HepG2 (cell line): Measurements from ENCODE around the gene NT5C. TPM values are rescaled to one million over a fixed set of nuclear protein-coding genes. Genes with fewer than 3 reads are reported as not detected.

ENCODE experiments used
- BCL3 ChIP-seq: sonication (generic); formaldehyde crosslinking; IDR thresholded peaks from 2 replicates; pipeline ENCODE4 v1.5.1; 2020; ENCODE audit warnings: mild to moderate bottlenecking, missing genetic modification reagents, moderate library complexity
- BRCA1 ChIP-seq: sonication (generic); formaldehyde crosslinking; IDR thresholded peaks from 2 replicates; pipeline ENCODE4 v1.4.0; 2020; ENCODE audit warnings: missing genetic modification reagents
- CSRNP2 ChIP-seq: sonication (generic); formaldehyde crosslinking; conservative IDR thresholded peaks from 2 replicates; pipeline ENCODE4 v1.8.0; 2022; ENCODE audit warnings: low read depth, missing genetic modification reagents
- KAT8 ChIP-seq: IDR thresholded peaks from 2 replicates; pipeline ENCODE4 v1.6.1; 2016; ENCODE audit warnings: missing genetic modification reagents, missing compliant biosample characterization
- NFYB ChIP-seq: sonication (generic); formaldehyde crosslinking; IDR thresholded peaks from 2 replicates; pipeline ENCODE4 v1.4.0; 2020; ENCODE audit warnings: missing genetic modification reagents
- RFXAP ChIP-seq: sonication (generic); formaldehyde crosslinking; IDR thresholded peaks from 2 replicates; pipeline ENCODE4 v1.4.0; 2020; ENCODE audit warnings: missing genetic modification reagents, borderline replicate concordance
- TBP ChIP-seq: sonication (generic); formaldehyde crosslinking; IDR thresholded peaks from 2 replicates; pipeline ENCODE4 v1.5.0; 2020; ENCODE audit warnings: missing genetic modification reagents
- ZBTB49 ChIP-seq: sonication (generic); formaldehyde crosslinking; IDR thresholded peaks from 2 replicates; pipeline ENCODE4 v1.4.0; 2020; ENCODE audit warnings: missing genetic modification reagents, borderline replicate concordance
- ZFY ChIP-seq: sonication (generic); formaldehyde crosslinking; IDR thresholded peaks from 2 replicates; pipeline ENCODE4 v1.4.0; 2020; ENCODE audit warnings: missing genetic modification reagents
- polyA plus RNA-seq, 8 experiments: library from polyadenylated mRNA; depleted of rRNA in 3 of 8; stranded (reverse) in 7 of 8; unstranded in 1 of 8; fragments of >200 nt; fragmentation: Illumina TruSeq in 4 of 8; extraction: Trizol in 4 of 8; gene quantifications; 2 replicates each; pipeline versions ENCODE4 v1.2.1 to v1.2.3, GENCODE V29; 2011 to 2016; ENCODE audit warnings: low read depth in 4 of 8, missing spikeins in 1 of 8, mixed read lengths in 1 of 8; ENCODE audit not compliant: insufficient read depth in 1 of 8
- total RNA-seq, 5 experiments: library from RNA; depleted of rRNA; stranded (reverse); fragments of >200 nt; fragmentation: Illumina TruSeq; extraction: Trizol; gene quantifications; 2 replicates each; pipeline ENCODE4 v1.2.3, GENCODE V29; 2016; ENCODE audit warnings: low read depth in 1 of 5
- TF ChIP-seq, protein P1 (sequence below): sonication (generic); formaldehyde crosslinking; IDR thresholded peaks from 2 replicates; pipeline ENCODE4 v1.4.0; 2020; ENCODE audit warnings: missing genetic modification reagents
- TF ChIP-seq, protein P2 (sequence below): sonication (generic); formaldehyde crosslinking; IDR thresholded peaks from 2 replicates; pipeline ENCODE4 v1.4.0; 2020; ENCODE audit warnings: missing genetic modification reagents, borderline replicate concordance
- TF ChIP-seq, protein P3 (sequence below): sonication (generic); formaldehyde crosslinking; IDR thresholded peaks from 2 replicates; pipeline ENCODE4 v1.4.0; 2020; ENCODE audit warnings: missing genetic modification reagents, borderline replicate concordance

NT5C gene
- total and polyA plus RNA-seq, 2 of the 13 experiments (the other 11 are each of a cell fraction or from before 2014, with no cell fraction given), result 42.8 to 48.6 TPM

DNA sequence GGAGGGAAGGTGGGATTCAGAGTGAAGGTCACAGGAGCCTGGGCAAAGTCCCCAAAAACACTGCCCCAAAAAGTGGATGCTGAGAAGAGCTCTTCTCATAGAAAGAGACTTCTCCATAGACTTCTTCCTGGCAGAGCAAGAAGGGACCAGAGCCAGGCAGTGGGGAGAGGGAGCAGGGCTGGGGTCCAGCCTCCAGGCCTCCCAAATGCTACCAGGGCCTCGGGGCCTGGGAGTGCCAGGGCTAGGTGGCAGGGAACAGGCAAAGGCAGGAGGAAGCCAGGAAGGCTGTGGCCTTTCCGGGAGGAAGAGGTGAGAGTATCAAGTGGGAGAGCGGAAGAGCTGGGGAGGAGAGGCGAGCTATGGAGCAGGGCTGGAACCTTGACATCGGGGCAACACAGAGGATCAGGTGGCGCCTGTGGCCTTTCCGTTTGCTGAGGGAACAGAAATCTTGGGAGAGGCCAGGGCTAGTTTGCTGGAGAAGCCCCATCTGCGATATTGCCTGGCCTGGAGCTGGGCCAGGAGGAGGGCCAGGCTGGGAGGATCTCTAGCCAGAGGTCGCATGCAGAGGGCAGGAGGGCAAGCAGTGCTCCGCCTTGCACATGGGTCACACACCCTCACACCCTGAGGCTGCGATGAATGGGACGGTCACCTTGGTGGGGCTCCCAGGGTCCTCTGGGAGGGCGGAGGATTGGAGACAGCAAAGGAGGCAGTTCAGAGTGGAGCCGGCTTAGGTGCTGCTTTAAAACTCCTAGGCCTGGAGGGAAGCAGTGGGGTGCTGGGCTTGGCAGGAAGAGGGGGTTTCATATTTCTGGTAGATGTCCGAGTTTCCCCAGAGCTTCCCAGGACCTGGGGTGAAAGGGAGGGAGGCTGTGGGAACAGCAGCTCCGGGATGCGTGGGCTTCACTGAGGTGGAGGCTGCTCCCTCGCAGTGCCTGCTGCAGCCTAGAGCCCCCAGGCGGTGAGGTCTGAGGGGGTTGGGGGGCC, 40.4 kb downstream of the NT5C start (continued):
- no peak; the same call in 1 of the 2 replicates for TF ChIP-seq RFXAP
- TF ChIP-seq, protein P1, sequence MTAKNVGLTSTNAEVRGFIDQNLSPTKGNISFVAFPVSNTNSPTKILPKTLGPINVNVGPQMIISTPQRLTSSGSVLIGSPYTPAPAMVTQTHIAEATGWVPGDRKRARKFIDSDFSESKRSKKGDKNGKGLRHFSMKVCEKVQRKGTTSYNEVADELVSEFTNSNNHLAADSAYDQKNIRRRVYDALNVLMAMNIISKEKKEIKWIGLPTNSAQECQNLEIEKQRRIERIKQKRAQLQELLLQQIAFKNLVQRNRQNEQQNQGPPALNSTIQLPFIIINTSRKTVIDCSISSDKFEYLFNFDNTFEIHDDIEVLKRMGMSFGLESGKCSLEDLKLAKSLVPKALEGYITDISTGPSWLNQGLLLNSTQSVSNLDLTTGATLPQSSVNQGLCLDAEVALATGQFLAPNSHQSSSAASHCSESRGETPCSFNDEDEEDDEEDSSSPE (CRISPR knock-in tag), result peak; percentile 55; the same call in 1 of the 2 replicates
- no peak for TF ChIP-seq BCL3 (CRISPR knock-in tag)
- TF ChIP-seq TBP (CRISPR knock-in tag), result no peak
- TF ChIP-seq KAT8, result peak; percentile 67; the same call in 1 of the 2 replicates
- TF ChIP-seq ZFY, result peak; percentile 53; the same call in 1 of the 2 replicates
- TF ChIP-seq ZBTB49 (CRISPR knock-in tag), result no peak
- no peak for TF ChIP-seq BRCA1
- TF ChIP-seq, protein P2, sequence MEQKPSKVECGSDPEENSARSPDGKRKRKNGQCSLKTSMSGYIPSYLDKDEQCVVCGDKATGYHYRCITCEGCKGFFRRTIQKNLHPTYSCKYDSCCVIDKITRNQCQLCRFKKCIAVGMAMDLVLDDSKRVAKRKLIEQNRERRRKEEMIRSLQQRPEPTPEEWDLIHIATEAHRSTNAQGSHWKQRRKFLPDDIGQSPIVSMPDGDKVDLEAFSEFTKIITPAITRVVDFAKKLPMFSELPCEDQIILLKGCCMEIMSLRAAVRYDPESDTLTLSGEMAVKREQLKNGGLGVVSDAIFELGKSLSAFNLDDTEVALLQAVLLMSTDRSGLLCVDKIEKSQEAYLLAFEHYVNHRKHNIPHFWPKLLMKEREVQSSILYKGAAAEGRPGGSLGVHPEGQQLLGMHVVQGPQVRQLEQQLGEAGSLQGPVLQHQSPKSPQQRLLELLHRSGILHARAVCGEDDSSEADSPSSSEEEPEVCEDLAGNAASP (CRISPR knock-in tag), result peak; percentile 75; the same call in 1 of the 2 replicates
- TF ChIP-seq NFYB, result no peak; the same call in 1 of the 2 replicates
- no peak for TF ChIP-seq CSRNP2 (CRISPR knock-in tag)
- TF ChIP-seq, protein P3, sequence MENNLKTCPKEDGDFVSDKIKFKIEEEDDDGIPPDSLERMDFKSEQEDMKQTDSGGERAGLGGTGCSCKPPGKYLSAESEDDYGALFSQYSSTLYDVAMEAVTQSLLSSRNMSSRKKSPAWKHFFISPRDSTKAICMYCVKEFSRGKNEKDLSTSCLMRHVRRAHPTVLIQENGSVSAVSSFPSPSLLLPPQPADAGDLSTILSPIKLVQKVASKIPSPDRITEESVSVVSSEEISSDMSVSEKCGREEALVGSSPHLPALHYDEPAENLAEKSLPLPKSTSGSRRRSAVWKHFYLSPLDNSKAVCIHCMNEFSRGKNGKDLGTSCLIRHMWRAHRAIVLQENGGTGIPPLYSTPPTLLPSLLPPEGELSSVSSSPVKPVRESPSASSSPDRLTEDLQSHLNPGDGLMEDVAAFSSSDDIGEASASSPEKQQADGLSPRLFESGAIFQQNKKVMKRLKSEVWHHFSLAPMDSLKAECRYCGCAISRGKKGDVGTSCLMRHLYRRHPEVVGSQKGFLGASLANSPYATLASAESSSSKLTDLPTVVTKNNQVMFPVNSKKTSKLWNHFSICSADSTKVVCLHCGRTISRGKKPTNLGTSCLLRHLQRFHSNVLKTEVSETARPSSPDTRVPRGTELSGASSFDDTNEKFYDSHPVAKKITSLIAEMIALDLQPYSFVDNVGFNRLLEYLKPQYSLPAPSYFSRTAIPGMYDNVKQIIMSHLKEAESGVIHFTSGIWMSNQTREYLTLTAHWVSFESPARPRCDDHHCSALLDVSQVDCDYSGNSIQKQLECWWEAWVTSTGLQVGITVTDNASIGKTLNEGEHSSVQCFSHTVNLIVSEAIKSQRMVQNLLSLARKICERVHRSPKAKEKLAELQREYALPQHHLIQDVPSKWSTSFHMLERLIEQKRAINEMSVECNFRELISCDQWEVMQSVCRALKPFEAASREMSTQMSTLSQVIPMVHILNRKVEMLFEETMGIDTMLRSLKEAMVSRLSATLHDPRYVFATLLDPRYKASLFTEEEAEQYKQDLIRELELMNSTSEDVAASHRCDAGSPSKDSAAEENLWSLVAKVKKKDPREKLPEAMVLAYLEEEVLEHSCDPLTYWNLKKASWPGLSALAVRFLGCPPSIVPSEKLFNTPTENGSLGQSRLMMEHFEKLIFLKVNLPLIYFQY (CRISPR knock-in tag), result 0 out of 2 replicates have a peak, but pooled peaks have one; percentile 55
